Stimulated activated CD8-positive, alpha-beta memory T cell treated with anti-CD3 and anti-CD28 coated beads, Interleukin-15, amount 100 ng/mL, for 48 hours (primary cell): ENCODE data around the gene MPPED2.

Experiments
- DNase-seq, 2 donors: peaks; one replicate each; pipeline ENCODE4 v3.0.0-alpha.2; 2020; ENCODE audit warnings: low read depth in 2 of 2

The MPPED2 gene

GRCh38 chr11:30422447-30423278, 163.5 kb downstream of the MPPED2 start:
- no peak for DNase-seq

- DNase-seq = no peak
These were observed 165.8 kb downstream of the MPPED2 start for GRCh38 chr11:30420233-30420787.

GRCh38 chr11:30414806-30415205, 171.3 kb downstream of the MPPED2 start:
- no peak for DNase-seq

GRCh38 chr11:30414244-30414643, 171.9 kb downstream of the MPPED2 start:
- DNase-seq = no peak

GRCh38 chr11:30412509-30412908, 173.6 kb downstream of the MPPED2 start:
- DNase-seq = no peak

GRCh38 chr11:30411383-30411782, 174.8 kb downstream of the MPPED2 start:
- no peak for DNase-seq

GRCh38 chr11:30406978-30407762, 179.0 kb downstream of the MPPED2 start:
- no peak for DNase-seq

- DNase-seq = no peak
These were observed 180.8 kb downstream of the MPPED2 start for GRCh38 chr11:30405385-30405784.

- DNase-seq = no peak
These were observed 182.0 kb downstream of the MPPED2 start for GRCh38 chr11:30404136-30404535.

- no peak for DNase-seq
These were observed 190.4 kb downstream of the MPPED2 start for GRCh38 chr11:30395751-30396150.

GRCh38 chr11:30393012-30393411, 193.1 kb downstream of the MPPED2 start:
- no peak for DNase-seq

GRCh38 chr11:30392221-30392784, 193.8 kb downstream of the MPPED2 start:
- DNase-seq = no peak

- DNase-seq = no peak
These were observed 197.2 kb downstream of the MPPED2 start for GRCh38 chr11:30388957-30389356.

GRCh38 chr11:30387891-30388861, 198.0 kb downstream of the MPPED2 start:
- DNase-seq = no peak

- DNase-seq = no peak
These were observed 204.3 kb downstream of the MPPED2 start for GRCh38 chr11:30381879-30382278.

GRCh38 chr11:30380846-30381245, 205.3 kb downstream of the MPPED2 start:
- no peak for DNase-seq

GRCh38 chr11:30377347-30377746, 208.8 kb downstream of the MPPED2 start:
- DNase-seq = no peak

GRCh38 chr11:30370164-30370563, 216.0 kb downstream of the MPPED2 start:
- no peak for DNase-seq

GRCh38 chr11:30368394-30368793, 217.8 kb downstream of the MPPED2 start:
- no peak for DNase-seq

GRCh38 chr11:30365793-30366517, 220.2 kb downstream of the MPPED2 start:
- no peak for DNase-seq
